GM23248 (cell line): ENCODE results near the gene SINHCAF.

Experiments used
- EZH2 ChIP-seq: fragments of 200-600 bp; sonication (generic); IDR thresholded peaks from 2 replicates; pipeline ENCODE4 v1.6.1; 2018; ENCODE audit warnings: antibody characterized with exemption, mild to moderate bottlenecking; ENCODE audit not compliant: insufficient read depth, poor library complexity, severe bottlenecking
- EZH2phosphoT487 ChIP-seq: fragments of 200-600 bp; sonication (generic); IDR thresholded peaks from 2 replicates; pipeline ENCODE4 v1.6.1; 2018; ENCODE audit warnings: antibody characterized with exemption, moderate library complexity, mild to moderate bottlenecking, low read depth; ENCODE audit not compliant: insufficient read depth

- TF ChIP-seq EZH2phosphoT487 (no peak), EZH2 (no peak)
Observed at GRCh38 chr12:31342286-31342685, 16.3 kb upstream of the SINHCAF start.
